Measurements from ENCODE around the gene AAMDC. TPM values are rescaled to one million over a fixed set of nuclear protein-coding genes. Genes with fewer than 3 reads are reported as not detected.
"Not testable (repeated sequence)": the region's sequence is repeated elsewhere in the genome, so short reads cannot be mapped to it uniquely, and the experiment has no call there.

AAMDC gene
- total RNA-seq, 1 donor from 2014 or later: 24.7 TPM

DNA sequence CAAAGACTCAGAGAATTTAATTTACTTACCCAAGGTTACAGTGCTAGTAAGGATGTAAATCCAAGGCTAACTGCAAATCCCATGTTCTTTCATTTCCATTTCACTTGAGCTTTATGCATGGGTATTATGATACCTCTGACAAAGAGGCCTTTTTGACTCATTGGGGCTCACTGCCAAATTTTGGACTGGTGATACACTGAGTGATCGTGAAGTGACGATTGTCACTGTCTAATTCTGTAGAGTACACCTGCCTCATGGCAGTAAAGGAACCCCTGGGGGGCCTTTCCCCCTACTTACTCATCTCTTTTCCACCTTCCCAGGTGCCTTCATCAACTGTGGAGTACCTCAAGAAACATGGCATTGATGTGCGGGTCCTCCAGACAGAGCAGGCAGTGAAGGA lies 50.9 kb downstream of the AAMDC start:
- no peaks in the 10 kb centered on the region for H3K4me1 Mint-ChIP-seq (ENCODE audit: unreplicated experiment)
- H3K27ac Mint-ChIP-seq (ENCODE audit: unreplicated experiment): no peak overlapping the region
- peaks cover 16% of the 10 kb centered on the region for H3K36me3 Mint-ChIP-seq (ENCODE audit: low read depth, unreplicated experiment)
- no peaks in the 10 kb centered on the region for H3K9me3 Mint-ChIP-seq (ENCODE audit: unreplicated experiment)
- no peak overlapping the region for H3K4me3 Mint-ChIP-seq (ENCODE audit: unreplicated experiment)
- DNase-seq (ENCODE audit: low spot score): no peak
- peaks cover 2% of the 10 kb centered on the region for H3K27me3 Mint-ChIP-seq (ENCODE audit: unreplicated experiment)
- TF ChIP-seq, protein P1, sequence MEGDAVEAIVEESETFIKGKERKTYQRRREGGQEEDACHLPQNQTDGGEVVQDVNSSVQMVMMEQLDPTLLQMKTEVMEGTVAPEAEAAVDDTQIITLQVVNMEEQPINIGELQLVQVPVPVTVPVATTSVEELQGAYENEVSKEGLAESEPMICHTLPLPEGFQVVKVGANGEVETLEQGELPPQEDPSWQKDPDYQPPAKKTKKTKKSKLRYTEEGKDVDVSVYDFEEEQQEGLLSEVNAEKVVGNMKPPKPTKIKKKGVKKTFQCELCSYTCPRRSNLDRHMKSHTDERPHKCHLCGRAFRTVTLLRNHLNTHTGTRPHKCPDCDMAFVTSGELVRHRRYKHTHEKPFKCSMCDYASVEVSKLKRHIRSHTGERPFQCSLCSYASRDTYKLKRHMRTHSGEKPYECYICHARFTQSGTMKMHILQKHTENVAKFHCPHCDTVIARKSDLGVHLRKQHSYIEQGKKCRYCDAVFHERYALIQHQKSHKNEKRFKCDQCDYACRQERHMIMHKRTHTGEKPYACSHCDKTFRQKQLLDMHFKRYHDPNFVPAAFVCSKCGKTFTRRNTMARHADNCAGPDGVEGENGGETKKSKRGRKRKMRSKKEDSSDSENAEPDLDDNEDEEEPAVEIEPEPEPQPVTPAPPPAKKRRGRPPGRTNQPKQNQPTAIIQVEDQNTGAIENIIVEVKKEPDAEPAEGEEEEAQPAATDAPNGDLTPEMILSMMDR (IDR thresholded peaks at IDR 0.05; ENCODE audit: unreplicated experiment): no peak

DNA sequence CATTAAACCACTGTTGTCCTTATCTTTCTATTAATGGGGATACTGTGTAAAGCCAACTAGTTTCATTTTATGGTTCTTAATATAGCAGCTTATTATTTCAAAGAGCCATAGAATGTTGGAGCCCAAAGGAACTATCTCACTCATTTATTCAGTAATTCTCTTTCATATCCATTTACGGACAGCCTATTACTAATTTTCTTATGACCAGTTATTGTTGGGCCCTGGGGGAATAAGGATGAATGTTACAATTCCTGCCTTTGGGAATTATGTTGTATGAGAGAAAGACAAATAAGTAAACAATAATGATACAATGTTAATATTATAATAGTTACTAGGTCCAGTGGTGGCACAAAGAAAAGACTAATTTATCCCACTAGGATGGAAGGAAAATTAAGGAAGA lies 52.4 kb downstream of the AAMDC start:
- Mint-ChIP-seq H3K4me1 (ENCODE audit: unreplicated experiment) (no peaks in the 10 kb centered on the region), H3K4me3 (ENCODE audit: unreplicated experiment) (no peak overlapping the region), H3K9me3 (ENCODE audit: unreplicated experiment) (no peaks in the 10 kb centered on the region), H3K27me3 (ENCODE audit: unreplicated experiment) (no peaks in the 10 kb centered on the region), H3K36me3 (ENCODE audit: low read depth, unreplicated experiment) (peaks cover 19% of the 10 kb centered on the region), H3K27ac (ENCODE audit: unreplicated experiment) (no peak overlapping the region)
- DNase-seq (ENCODE audit: low spot score): no peak
- TF ChIP-seq, protein P1 (IDR thresholded peaks at IDR 0.05; ENCODE audit: unreplicated experiment): no peak

DNA sequence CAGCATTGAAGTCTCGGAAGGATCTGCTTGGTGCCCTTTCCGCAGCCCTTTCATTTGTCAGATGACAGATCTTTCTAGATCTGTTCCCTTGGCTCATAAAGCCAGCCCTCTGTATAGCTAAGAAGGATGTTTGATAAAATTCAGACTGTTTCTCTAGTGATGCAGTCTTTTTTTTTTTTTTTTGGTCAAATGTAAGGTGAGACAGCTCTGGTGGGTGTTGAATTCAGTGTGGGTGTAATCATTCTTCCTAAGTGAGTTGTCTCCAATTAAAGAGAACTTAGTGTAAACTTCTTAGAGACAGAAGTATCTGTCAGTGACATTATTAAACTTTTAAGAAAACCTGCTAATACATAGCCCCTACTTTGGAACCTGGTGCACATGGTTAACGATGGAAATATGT lies 53.3 kb downstream of the AAMDC start:
- Mint-ChIP-seq H3K9me3 (ENCODE audit: unreplicated experiment) (no peaks in the 10 kb centered on the region), H3K27ac (ENCODE audit: unreplicated experiment) (no peak overlapping the region), H3K36me3 (ENCODE audit: low read depth, unreplicated experiment) (peaks cover 12% of the 10 kb centered on the region), H3K4me1 (ENCODE audit: unreplicated experiment) (no peaks in the 10 kb centered on the region), H3K4me3 (ENCODE audit: unreplicated experiment) (no peak overlapping the region), H3K27me3 (ENCODE audit: unreplicated experiment) (no peaks in the 10 kb centered on the region)
- TF ChIP-seq, protein P1 (IDR thresholded peaks at IDR 0.05; ENCODE audit: unreplicated experiment): no peak
- DNase-seq (ENCODE audit: low spot score): no peak

DNA sequence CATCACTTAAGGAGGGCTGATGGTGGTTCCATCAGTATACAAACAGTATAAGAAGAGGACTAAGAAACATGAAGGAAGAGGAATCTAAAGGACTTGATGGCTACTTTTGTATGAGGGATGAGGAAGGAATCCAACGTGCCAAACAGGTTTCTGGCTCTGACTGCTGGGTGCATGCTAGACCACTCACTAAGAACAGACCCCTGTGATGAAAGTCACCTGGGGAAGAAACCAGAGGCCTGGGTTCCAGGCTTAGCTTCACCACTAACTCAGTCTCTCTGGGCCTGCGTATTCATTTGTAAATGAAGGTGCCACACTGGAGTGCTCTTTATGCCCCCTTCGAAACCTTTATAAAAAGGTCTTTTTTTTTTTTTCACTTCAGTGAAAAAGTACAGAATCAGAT lies 55.1 kb downstream of the AAMDC start:
- DNase-seq (ENCODE audit: low spot score): no peak
- TF ChIP-seq, protein P1 (IDR thresholded peaks at IDR 0.05; ENCODE audit: unreplicated experiment): no peak
- H3K4me3 Mint-ChIP-seq (ENCODE audit: unreplicated experiment): no peak overlapping the region
- peaks cover 18% of the 10 kb centered on the region for H3K36me3 Mint-ChIP-seq (ENCODE audit: low read depth, unreplicated experiment)
- H3K4me1 Mint-ChIP-seq (ENCODE audit: unreplicated experiment): no peaks in the 10 kb centered on the region
- H3K27me3 Mint-ChIP-seq (ENCODE audit: unreplicated experiment): no peaks in the 10 kb centered on the region
- no peak overlapping the region for H3K27ac Mint-ChIP-seq (ENCODE audit: unreplicated experiment)
- H3K9me3 Mint-ChIP-seq (ENCODE audit: unreplicated experiment): no peaks in the 10 kb centered on the region

DNA sequence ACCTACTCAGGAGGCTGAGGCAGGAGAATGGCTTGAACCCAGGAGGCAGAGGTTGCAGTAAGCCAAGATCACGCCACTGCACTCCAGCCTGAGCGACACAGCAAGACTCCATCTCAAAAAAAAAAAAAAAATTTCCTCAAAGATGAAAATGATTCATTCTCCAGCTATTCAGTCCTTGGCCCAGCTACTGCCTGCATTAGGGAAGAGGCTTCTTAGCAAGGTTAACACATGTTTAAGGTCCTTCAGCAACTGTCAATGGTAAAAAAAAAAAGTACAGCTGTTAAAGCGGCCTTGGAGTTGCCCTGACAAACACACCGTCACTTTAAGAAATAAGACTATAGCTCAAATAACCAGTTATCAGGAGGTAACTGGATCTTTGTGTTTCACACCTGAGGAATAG lies 57.3 kb downstream of the AAMDC start:
- not testable (repeated sequence) for DNase-seq (ENCODE audit: low spot score); H3K27ac Mint-ChIP-seq (ENCODE audit: unreplicated experiment); H3K4me1 Mint-ChIP-seq (ENCODE audit: unreplicated experiment); H3K4me3 Mint-ChIP-seq (ENCODE audit: unreplicated experiment); H3K9me3 Mint-ChIP-seq (ENCODE audit: unreplicated experiment); H3K27me3 Mint-ChIP-seq (ENCODE audit: unreplicated experiment)
- peaks cover 18% of the 10 kb centered on the region for H3K36me3 Mint-ChIP-seq (ENCODE audit: low read depth, unreplicated experiment)

DNA sequence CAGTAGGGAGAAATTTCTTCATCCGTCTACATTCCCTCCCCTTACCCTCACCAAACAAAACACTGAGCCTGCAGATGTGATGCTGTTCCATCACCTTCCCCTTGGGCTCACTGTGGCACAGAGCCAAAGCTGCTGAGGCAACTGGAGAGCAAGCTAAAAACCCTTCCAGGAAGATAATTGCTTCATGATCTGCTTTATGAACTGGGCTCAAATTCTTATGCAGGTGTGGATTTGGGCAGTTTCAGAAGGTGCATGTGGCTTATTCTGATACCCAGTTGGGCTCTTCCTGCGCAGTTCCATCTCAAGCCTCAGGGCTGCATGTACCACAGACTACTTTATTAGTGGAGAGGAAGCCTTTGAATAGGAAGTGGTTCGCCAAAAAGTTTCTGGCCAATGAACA lies 58.3 kb downstream of the AAMDC start:
- H3K27ac Mint-ChIP-seq (ENCODE audit: unreplicated experiment): no peak overlapping the region
- no peak for DNase-seq (ENCODE audit: low spot score)
- no peak overlapping the region for H3K4me3 Mint-ChIP-seq (ENCODE audit: unreplicated experiment)
- H3K36me3 Mint-ChIP-seq (ENCODE audit: low read depth, unreplicated experiment): peaks cover 21% of the 10 kb centered on the region
- H3K9me3 Mint-ChIP-seq (ENCODE audit: unreplicated experiment): no peaks in the 10 kb centered on the region
- H3K27me3 Mint-ChIP-seq (ENCODE audit: unreplicated experiment): peaks cover 4% of the 10 kb centered on the region
- no peaks in the 10 kb centered on the region for H3K4me1 Mint-ChIP-seq (ENCODE audit: unreplicated experiment)
- TF ChIP-seq, protein P1 (IDR thresholded peaks at IDR 0.05; ENCODE audit: unreplicated experiment): no peak

All from endothelial cell (in vitro differentiated cells).